A673 (cell line): ENCODE results near the gene ILF3.

ENCODE experiments used
- CTCF ChIP-seq: fragments of 300-800, 200-600 bp; sonication (generic); conservative IDR thresholded peaks from 2 replicates; pipeline ENCODE4 v1.5.1; 2017; ENCODE audit warnings: low read depth, mild to moderate bottlenecking, antibody characterized with exemption, low read length, moderate library complexity, mixed read lengths
- EZH2 ChIP-seq: fragments of 200-600 bp; sonication (generic); IDR thresholded peaks from 2 replicates; pipeline ENCODE4 v1.6.1; 2017; ENCODE audit warnings: borderline replicate concordance, low read depth, mild to moderate bottlenecking, mixed read lengths, antibody characterized with exemption, low read length; ENCODE audit not compliant: poor library complexity, severe bottlenecking

GRCh38 chr19:10718205-10719196, 64.4 kb downstream of the ILF3 start:
- TF ChIP-seq CTCF = no peak
- no peak for TF ChIP-seq EZH2
